Fibroblast of lung (primary cell): ENCODE results near the gene ZNRF3.

Source experiments
- EZH2 ChIP-seq: IDR thresholded peaks from 2 replicates; pipeline ENCODE4 v1.5.1; 2012; ENCODE audit warnings: low read length, control low read depth, mild to moderate bottlenecking; ENCODE audit errors: missing control alignments
- TF ChIP-seq, protein P1 (sequence below), 2 donors: IDR thresholded peaks in 1 of 2; conservative IDR thresholded peaks in 1 of 2; 1 replicate in 1 of 2; 2 replicates in 1 of 2; pipeline ENCODE4 v1.5.1; 2011 to 2012; ENCODE audit warnings: low read length in 2 of 2, control low read depth in 1 of 2, inconsistent platforms in 1 of 2, low read depth in 1 of 2, mild to moderate bottlenecking in 1 of 2

GRCh38 chr22:29012952-29013351, 129.6 kb downstream of the ZNRF3 start:
- TF ChIP-seq, protein P1, sequence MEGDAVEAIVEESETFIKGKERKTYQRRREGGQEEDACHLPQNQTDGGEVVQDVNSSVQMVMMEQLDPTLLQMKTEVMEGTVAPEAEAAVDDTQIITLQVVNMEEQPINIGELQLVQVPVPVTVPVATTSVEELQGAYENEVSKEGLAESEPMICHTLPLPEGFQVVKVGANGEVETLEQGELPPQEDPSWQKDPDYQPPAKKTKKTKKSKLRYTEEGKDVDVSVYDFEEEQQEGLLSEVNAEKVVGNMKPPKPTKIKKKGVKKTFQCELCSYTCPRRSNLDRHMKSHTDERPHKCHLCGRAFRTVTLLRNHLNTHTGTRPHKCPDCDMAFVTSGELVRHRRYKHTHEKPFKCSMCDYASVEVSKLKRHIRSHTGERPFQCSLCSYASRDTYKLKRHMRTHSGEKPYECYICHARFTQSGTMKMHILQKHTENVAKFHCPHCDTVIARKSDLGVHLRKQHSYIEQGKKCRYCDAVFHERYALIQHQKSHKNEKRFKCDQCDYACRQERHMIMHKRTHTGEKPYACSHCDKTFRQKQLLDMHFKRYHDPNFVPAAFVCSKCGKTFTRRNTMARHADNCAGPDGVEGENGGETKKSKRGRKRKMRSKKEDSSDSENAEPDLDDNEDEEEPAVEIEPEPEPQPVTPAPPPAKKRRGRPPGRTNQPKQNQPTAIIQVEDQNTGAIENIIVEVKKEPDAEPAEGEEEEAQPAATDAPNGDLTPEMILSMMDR (conservative IDR thresholded peaks at IDR 0.05 in 1 of 2, IDR thresholded peaks at IDR 0.05 in 1 of 2; ENCODE audit: low read depth in 1 of 2, low read length in 2 of 2), result no peak
- no peak for TF ChIP-seq EZH2
